Measurements from ENCODE around the gene RALGPS2.

RALGPS2 gene

GRCh38 chr1:178781533-178782330 is 56.7 kb downstream of the RALGPS2 start:
- peaks cover 28% of the 10 kb centered on the region for H3K36me3 ChIP-seq
- H3K4me1 ChIP-seq (ENCODE audit: control insufficient read depth in 1 of 2, insufficient read depth in 1 of 2, low read depth in 1 of 2, low read length in 1 of 2), result no peaks in the 10 kb centered on the region
- no peak overlapping the region for H3K27ac ChIP-seq
- H3K27me3 ChIP-seq, result no peaks in the 10 kb centered on the region
- no peak overlapping the region for H3K4me3 ChIP-seq (ENCODE audit: low read depth in 1 of 2, low read length in 1 of 2)
- H3K9me3 ChIP-seq, result no peaks in the 10 kb centered on the region
- TF ChIP-seq, protein P1, sequence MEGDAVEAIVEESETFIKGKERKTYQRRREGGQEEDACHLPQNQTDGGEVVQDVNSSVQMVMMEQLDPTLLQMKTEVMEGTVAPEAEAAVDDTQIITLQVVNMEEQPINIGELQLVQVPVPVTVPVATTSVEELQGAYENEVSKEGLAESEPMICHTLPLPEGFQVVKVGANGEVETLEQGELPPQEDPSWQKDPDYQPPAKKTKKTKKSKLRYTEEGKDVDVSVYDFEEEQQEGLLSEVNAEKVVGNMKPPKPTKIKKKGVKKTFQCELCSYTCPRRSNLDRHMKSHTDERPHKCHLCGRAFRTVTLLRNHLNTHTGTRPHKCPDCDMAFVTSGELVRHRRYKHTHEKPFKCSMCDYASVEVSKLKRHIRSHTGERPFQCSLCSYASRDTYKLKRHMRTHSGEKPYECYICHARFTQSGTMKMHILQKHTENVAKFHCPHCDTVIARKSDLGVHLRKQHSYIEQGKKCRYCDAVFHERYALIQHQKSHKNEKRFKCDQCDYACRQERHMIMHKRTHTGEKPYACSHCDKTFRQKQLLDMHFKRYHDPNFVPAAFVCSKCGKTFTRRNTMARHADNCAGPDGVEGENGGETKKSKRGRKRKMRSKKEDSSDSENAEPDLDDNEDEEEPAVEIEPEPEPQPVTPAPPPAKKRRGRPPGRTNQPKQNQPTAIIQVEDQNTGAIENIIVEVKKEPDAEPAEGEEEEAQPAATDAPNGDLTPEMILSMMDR (IDR thresholded peaks at IDR 0.05), result no peak

DNA sequence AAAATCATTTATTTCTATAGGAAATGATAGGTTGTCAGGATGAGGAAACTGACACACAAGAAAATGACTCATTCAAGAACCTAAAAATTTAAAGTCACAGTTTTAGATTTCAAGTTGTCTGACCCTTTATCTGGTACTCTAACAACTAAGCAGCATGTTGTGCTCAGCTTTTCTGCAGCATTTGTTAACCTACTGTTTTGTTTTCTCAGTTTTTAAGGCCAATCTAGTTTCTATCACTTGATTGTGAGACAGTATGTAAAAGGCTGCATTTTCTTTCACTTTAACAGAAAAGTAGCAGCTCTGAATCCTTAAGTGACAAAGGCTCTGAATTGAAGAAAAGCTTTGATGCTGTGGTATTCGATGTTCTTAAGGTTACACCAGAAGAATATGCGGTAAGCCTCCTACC is 59.1 kb downstream of the RALGPS2 start:
- no peak overlapping the region for H3K4me3 ChIP-seq (ENCODE audit: low read depth in 1 of 2, low read length in 1 of 2)
- H3K27me3 ChIP-seq, result no peaks in the 10 kb centered on the region
- H3K27ac ChIP-seq, result no peak overlapping the region
- peaks cover 43% of the 10 kb centered on the region for H3K36me3 ChIP-seq
- H3K4me1 ChIP-seq (ENCODE audit: control insufficient read depth in 1 of 2, insufficient read depth in 1 of 2, low read depth in 1 of 2, low read length in 1 of 2), result no peaks in the 10 kb centered on the region
- no peaks in the 10 kb centered on the region for H3K9me3 ChIP-seq
- TF ChIP-seq, protein P1 (IDR thresholded peaks at IDR 0.05), result no peak

DNA sequence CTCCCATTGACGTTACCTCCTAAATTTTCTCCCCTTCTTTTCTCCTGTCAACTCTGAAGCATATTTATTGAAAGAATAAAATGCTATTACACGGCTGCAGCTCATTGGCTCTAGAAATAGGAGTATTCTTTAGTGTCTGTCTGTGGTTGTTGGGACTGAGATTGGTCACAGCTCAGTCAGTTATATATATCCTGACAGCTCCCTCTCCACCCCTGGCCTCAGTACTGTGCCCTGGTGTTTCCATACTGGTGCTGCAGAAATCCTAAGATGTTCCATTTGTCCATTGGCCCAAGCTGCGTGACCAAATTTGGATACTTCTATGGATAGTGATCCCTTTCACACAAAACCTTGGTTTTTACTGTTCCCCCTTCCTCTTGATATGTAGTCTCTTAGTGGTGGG is 67.3 kb downstream of the RALGPS2 start:
- no peak overlapping the region for H3K27ac ChIP-seq
- no peaks in the 10 kb centered on the region for H3K4me1 ChIP-seq (ENCODE audit: control insufficient read depth in 1 of 2, insufficient read depth in 1 of 2, low read depth in 1 of 2, low read length in 1 of 2)
- no peaks in the 10 kb centered on the region for H3K27me3 ChIP-seq
- TF ChIP-seq, protein P1 (IDR thresholded peaks at IDR 0.05), result no peak
- H3K9me3 ChIP-seq, result no peaks in the 10 kb centered on the region
- H3K36me3 ChIP-seq, result peaks cover 10% of the 10 kb centered on the region
- H3K4me3 ChIP-seq (ENCODE audit: low read depth in 1 of 2, low read length in 1 of 2), result no peak overlapping the region

DNA sequence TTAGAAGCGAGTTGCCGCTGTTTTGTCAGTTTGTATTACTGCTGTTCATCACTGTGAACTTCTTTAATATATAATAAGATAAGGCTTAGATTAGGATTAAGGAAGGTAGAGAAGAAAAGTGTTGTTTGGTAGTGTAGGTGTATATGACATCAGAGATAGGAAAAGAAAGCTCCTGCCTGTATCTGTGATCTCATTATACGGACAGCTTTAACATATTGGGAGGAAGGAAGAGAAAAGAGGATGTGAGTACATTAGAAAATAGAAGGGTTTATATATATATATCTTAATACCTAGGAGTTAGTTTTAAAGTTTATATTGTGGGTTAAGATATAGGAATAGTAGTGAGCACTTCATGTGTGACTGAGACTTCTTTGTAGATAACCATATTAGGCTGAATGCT is 71.0 kb downstream of the RALGPS2 start:
- Histone ChIP-seq H3K9me3 (no peaks in the 10 kb centered on the region), H3K36me3 (no peaks in the 10 kb centered on the region), H3K4me1 (ENCODE audit: control insufficient read depth in 1 of 2, insufficient read depth in 1 of 2, low read depth in 1 of 2, low read length in 1 of 2) (no peaks in the 10 kb centered on the region), H3K4me3 (ENCODE audit: low read depth in 1 of 2, low read length in 1 of 2) (no peak overlapping the region), H3K27ac (no peak overlapping the region), H3K27me3 (no peaks in the 10 kb centered on the region)
- TF ChIP-seq, protein P1 (IDR thresholded peaks at IDR 0.05), result no peak

- Histone ChIP-seq H3K27me3 (no peaks in the 10 kb centered on the region), H3K4me3 (ENCODE audit: low read depth in 1 of 2, low read length in 1 of 2) (no peak overlapping the region), H3K9me3 (no peaks in the 10 kb centered on the region), H3K36me3 (no peaks in the 10 kb centered on the region), H3K27ac (no peak overlapping the region), H3K4me1 (ENCODE audit: control insufficient read depth in 1 of 2, insufficient read depth in 1 of 2, low read depth in 1 of 2, low read length in 1 of 2) (no peaks in the 10 kb centered on the region)
- TF ChIP-seq, protein P1 (IDR thresholded peaks at IDR 0.05), result no peak
Observed at GRCh38 chr1:178797590-178797989, 72.5 kb downstream of the RALGPS2 start.

All from neutrophil (primary cell).